ENCODE measurements around the gene CDC42.
A peak's percentile ranks its signal among the peaks of the same experiment; 100 is the strongest.

Gene CDC42

GRCh38 chr1:22131062-22131461 lies 78.6 kb downstream of the CDC42 start:
- DNase-seq (ENCODE audit: low spot score), result no peak

- DNase-seq (ENCODE audit: low spot score), result peak; percentile 89
Observed at GRCh38 chr1:22131875-22132486, 79.5 kb downstream of the CDC42 start.

DNA sequence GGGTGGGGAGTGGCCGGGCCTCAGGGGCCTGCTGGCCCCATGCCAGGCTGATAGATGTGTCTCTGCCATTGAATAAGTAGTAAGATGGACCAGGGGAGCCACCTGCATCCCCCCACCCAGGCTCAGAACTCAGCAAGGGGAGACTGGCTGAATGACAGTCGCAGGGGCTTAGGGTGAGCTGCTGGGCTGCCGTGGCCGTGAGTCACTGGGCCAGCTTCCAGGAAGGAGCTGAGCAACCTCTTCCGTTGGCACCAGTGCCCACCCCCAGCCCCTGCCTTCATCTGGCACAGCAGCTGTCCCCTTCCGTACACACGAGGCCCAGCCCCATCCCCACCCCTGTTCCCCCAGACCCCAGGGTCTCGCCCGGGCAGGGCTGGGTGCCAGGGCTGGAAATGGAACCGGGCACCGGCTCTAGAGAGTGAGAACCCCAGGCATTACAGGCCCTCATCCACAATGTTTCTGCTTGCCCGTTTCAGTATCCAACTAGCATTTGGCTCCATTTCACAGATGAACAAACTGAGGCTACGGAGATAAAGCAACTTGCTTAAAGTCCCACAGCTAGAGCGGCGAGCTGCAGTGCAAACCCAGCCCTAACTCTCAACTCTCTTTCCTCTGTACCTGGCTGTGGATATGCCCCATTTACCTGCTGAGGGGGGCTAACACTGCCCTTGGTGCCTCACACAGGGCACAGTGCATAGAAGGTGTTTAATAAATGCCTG lies 80.2 kb downstream of the CDC42 start:
- no peak for DNase-seq (ENCODE audit: low spot score)

- DNase-seq (ENCODE audit: low spot score), result no peak
Observed at GRCh38 chr1:22133247-22133930, 80.9 kb downstream of the CDC42 start.

GRCh38 chr1:22133931-22134324 lies 81.4 kb downstream of the CDC42 start:
- DNase-seq (ENCODE audit: low spot score), result no peak

- DNase-seq (ENCODE audit: low spot score), result no peak
Observed at GRCh38 chr1:22137004-22137720, 84.7 kb downstream of the CDC42 start.

GRCh38 chr1:22139066-22139594 lies 86.6 kb downstream of the CDC42 start:
- DNase-seq (ENCODE audit: low spot score), result no peak

GRCh38 chr1:22139817-22140216 lies 87.3 kb downstream of the CDC42 start:
- no peak for DNase-seq (ENCODE audit: low spot score)

Data from HuH-7.5 (cell line).